Testis (tissue), 3 donors: Measurements from ENCODE around the gene CMTR1. TPM values are rescaled to one million over a fixed set of nuclear protein-coding genes. Genes with fewer than 3 reads are reported as not detected.
"Not testable (repeated sequence)": the region's sequence is repeated elsewhere in the genome, so short reads cannot be mapped to it uniquely, and the experiment has no call there.

ENCODE experiments used
- DNase-seq: peaks from one replicate; pipeline ENCODE4 v3.0.0-alpha.2; 2019
- H3K27ac ChIP-seq, 2 donors: fragments of 200-600 bp; sonication (generic); one replicate each; pipeline ENCODE4 v1.5.1; 2019
- H3K27me3 ChIP-seq: fragments of 200-600 bp; sonication (generic); one replicate; pipeline ENCODE4 v1.5.1; 2019
- H3K36me3 ChIP-seq: fragments of 200-600 bp; sonication (generic); one replicate; pipeline ENCODE4 v1.5.1; 2017; ENCODE audit warnings: low read depth; ENCODE audit errors: missing control alignments
- H3K4me1 ChIP-seq: fragments of 200-600 bp; sonication (generic); one replicate; pipeline ENCODE4 v1.5.1; 2019
- H3K4me3 ChIP-seq, 2 donors: fragments of 200-600 bp; sonication (generic); one replicate each; pipeline ENCODE4 v1.5.1; 2017 to 2019
- H3K9me3 ChIP-seq: fragments of 200-600 bp; sonication (generic); one replicate; pipeline ENCODE4 v1.5.1; 2017
- POLR2A ChIP-seq: fragments of 450-650 bp; IDR thresholded peaks from one replicate; pipeline ENCODE4 v1.6.1; 2017; ENCODE audit warnings: antibody characterized with exemption, mild to moderate bottlenecking, moderate library complexity
- WGBS, 2 donors: methylation state at CpG; one replicate each; pipeline ENCODE4 v1.1.5; 2018; 5-methylcytosine and 5-hydroxymethylcytosine counted together
- intact Hi-C: fragments of 100-400 bp; cut with DNase I; formaldehyde crosslinking; loops from one replicate; pipeline ENCODE4 v1.15.1; 2023; ENCODE audit warnings: low total_unique reads
- polyA plus RNA-seq: library from polyadenylated mRNA; stranded (reverse); fragments of 350-450 nt; fragmentation: Illumina TruSeq; extraction: RNeasy Lipid Tissue Mini Kit (QIAGEN cat#74804); gene quantifications from one replicate; pipeline ENCODE4 v1.2.3, GENCODE V29; 2014; ENCODE audit warnings: low read depth, low replicate concordance; ENCODE audit not compliant: insufficient read depth
- total RNA-seq, 2 donors: library from RNA; depleted of rRNA; stranded (reverse); fragments of >200 nt; gene quantifications; one replicate each; pipeline ENCODE4 v1.2.3, GENCODE V29; 2016
- TF ChIP-seq, protein P1 (sequence below), 3 experiments: fragments of 450-650 bp in 2 of 3; fragments of 200-600 bp in 1 of 3; sonication (generic) in 1 of 3; IDR thresholded peaks; one replicate each; pipeline ENCODE4 v1.5.1; 2016 to 2019; ENCODE audit warnings: antibody characterized with exemption in 3 of 3, mild to moderate bottlenecking in 2 of 3, moderate library complexity in 1 of 3

CMTR1 gene
- total and polyA plus RNA-seq, 3 donors from 2014 or later = 123 to 234 (median 231) TPM

DNA sequence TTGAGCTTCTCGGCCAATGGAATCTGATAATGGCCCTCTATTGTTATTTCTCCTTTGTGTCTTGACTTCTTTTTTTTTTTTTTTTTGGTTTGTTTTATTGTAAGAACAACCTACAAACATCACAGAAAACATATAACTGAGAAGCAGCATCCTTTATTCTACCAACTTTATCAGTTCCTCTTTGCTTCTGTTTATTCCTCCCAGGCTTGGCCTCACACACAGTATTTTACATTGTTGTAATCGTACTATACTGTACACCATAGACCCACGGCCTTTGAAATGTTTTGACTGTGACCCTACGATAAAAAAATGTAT is 67.2 kb downstream of the CMTR1 start:
- H3K27me3 ChIP-seq = no peaks in the 10 kb centered on the region
- peak overlapping the region in 1 of 2 donors; percentile 75 for H3K4me3 ChIP-seq
- intact Hi-C loops = no loop called here
- H3K36me3 ChIP-seq = no peaks in the 10 kb centered on the region
- peak overlapping the region in 1 of 2 donors; percentile 62 for H3K27ac ChIP-seq
- no peak for DNase-seq
- peaks cover 4% of the 10 kb centered on the region for H3K4me1 ChIP-seq
- no peak for TF ChIP-seq POLR2A
- TF ChIP-seq, protein P1, sequence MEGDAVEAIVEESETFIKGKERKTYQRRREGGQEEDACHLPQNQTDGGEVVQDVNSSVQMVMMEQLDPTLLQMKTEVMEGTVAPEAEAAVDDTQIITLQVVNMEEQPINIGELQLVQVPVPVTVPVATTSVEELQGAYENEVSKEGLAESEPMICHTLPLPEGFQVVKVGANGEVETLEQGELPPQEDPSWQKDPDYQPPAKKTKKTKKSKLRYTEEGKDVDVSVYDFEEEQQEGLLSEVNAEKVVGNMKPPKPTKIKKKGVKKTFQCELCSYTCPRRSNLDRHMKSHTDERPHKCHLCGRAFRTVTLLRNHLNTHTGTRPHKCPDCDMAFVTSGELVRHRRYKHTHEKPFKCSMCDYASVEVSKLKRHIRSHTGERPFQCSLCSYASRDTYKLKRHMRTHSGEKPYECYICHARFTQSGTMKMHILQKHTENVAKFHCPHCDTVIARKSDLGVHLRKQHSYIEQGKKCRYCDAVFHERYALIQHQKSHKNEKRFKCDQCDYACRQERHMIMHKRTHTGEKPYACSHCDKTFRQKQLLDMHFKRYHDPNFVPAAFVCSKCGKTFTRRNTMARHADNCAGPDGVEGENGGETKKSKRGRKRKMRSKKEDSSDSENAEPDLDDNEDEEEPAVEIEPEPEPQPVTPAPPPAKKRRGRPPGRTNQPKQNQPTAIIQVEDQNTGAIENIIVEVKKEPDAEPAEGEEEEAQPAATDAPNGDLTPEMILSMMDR (IDR thresholded peaks at IDR 0.05) = no peak
- 66% methylated on average over 4 of the region's 4 CpGs for WGBS, 2 donors
- H3K9me3 ChIP-seq = no peaks in the 10 kb centered on the region

DNA sequence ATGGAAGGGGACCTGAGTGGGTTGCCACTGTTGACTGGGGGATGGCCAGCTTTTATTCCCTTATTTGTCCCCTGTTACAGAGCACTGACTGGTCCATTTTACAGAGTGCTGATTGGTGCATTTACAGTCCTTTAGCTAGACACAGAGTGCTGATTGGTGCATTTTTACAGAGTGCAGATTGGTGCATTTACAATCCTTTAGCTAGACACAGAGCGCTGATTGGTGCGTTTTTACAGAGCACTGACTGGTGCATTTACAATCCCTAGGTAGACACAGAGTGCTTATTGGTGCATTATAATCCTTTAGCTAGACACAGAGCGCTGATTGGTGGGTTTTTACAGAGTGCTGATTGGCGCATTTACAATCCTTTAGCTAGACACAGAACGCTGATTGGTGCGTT is 67.9 kb downstream of the CMTR1 start:
- H3K36me3 ChIP-seq, H3K27ac ChIP-seq, DNase-seq, H3K27me3 ChIP-seq, H3K4me1 ChIP-seq, H3K4me3 ChIP-seq, H3K9me3 ChIP-seq, intact Hi-C loops: not testable (repeated sequence)
- WGBS, 2 donors = 92 to 93% methylated on average over 6 of the region's 6 CpGs

DNA sequence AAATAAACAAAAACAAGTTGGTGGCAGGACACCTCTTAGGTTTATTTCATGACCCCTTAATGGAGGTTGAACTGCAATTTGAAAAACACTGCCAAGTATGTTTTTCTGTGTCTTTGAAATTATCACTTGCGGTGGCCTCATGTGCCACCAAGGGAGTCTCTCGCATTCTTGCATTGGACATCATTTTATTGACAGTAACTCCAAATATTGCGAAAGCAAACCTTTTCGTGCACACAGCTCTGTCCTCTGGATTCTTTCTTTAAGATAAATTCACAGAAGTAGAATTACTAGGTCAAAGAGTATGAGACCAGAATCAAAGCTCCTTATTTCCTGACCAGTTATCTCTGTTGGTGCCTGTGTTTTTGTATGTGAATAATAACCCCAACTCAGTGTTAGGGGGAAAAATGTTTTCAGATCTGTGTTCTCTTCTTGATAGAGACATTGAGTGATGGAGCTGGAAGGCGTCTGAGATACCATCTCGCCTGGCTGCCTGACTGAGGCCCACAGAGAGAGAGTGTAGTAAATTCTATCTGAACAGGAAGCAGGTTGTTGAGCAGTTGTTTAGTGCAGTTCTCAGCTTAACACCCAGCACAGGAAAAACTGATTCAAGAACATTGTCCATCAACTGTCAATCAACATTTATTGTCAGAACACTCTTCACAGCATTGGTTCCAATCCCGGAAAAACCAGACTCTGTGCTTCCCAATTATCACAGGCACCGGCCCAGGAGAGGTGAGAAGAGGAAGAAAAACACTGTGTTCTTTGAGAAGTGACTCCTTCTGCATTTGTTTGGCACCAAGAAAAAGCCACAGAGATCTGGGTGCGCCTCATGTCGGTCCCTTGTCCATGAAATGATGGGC is 68.8 kb downstream of the CMTR1 start:
- no peak for TF ChIP-seq POLR2A
- TF ChIP-seq, protein P1 (IDR thresholded peaks at IDR 0.05) = no peak
- intact Hi-C loops = no loop called here
- H3K9me3 ChIP-seq = no peaks in the 10 kb centered on the region
- no peaks in the 10 kb centered on the region for H3K36me3 ChIP-seq
- no peak overlapping the region for H3K27ac ChIP-seq
- peaks cover 4% of the 10 kb centered on the region for H3K4me1 ChIP-seq
- no peaks in the 10 kb centered on the region for H3K27me3 ChIP-seq
- H3K4me3 ChIP-seq = no peak overlapping the region
- DNase-seq = no peak
- WGBS, 2 donors = 80 to 85% methylated on average over 10 of the region's 10 CpGs

DNA sequence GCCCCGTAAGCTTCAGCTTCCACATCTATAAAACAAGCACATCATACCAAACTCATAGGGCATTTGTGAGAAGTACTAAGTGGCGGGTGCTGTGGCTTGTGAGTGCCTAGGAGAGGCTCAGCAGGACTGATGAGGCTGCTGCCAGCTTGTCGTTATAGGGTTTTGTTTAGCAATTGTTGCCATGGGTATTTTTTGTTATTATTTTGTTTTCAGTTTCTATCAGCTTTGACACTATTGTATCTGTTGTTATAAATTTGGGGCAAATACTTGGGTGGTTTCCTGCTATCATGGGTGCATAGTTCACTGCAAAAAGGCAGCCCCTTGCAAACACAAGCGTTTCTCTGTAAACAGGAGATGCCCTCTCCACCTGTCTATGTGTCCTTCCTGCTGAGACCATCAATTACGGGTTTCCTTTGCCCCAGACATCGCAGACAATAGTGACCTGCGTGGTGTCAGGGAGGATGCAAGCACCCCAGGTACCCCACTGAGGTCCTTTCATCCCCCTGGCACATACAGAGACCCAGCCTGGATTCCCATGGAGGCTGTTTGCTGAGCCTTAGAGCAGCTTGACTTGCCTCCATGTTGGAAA is 69.8 kb downstream of the CMTR1 start:
- no peaks in the 10 kb centered on the region for H3K36me3 ChIP-seq
- no peaks in the 10 kb centered on the region for H3K9me3 ChIP-seq
- TF ChIP-seq POLR2A = no peak
- TF ChIP-seq, protein P1 (IDR thresholded peaks at IDR 0.05) = no peak
- H3K4me3 ChIP-seq = no peak overlapping the region
- H3K4me1 ChIP-seq = peaks cover 4% of the 10 kb centered on the region
- DNase-seq = no peak
- no peak overlapping the region for H3K27ac ChIP-seq
- 71 to 73% methylated on average over 7 of the region's 7 CpGs for WGBS, 2 donors
- intact Hi-C loops = no loop called here
- H3K27me3 ChIP-seq = no peaks in the 10 kb centered on the region

DNA sequence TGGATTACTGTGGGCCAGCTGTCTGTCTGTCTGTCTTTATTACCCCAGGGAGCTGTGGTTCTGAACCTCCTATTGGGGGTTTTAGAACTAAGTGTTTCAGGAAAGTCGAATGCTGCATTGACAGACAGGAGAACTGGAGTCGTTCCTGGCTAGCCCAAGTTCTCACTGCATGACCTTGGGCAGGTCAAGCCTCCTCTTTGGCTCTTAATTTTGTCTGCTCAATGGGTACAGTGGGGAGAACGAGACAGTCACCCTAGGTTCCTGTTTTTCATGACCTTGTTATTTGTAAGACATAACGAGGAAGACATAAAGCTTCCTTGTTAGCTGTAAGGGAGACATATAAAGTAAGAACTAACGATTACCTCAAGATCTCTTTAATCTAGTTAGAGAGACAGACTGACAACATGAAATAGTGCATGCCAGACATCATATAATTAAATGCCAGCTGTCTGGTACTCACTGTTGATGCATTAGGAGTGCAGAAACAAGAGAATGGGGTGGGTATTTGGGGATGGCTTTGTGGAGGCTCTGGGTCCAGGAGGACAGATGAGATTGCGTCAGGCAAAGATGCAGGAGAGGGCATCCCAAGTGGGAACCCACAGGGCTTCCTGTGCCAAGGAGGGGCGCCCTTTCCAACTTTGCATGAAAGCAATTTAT is 70.4 kb downstream of the CMTR1 start:
- Histone ChIP-seq H3K4me3 (no peak overlapping the region), H3K36me3 (no peaks in the 10 kb centered on the region), H3K27me3 (no peaks in the 10 kb centered on the region), H3K27ac (no peak overlapping the region), H3K9me3 (no peaks in the 10 kb centered on the region), H3K4me1 (peaks cover 4% of the 10 kb centered on the region)
- WGBS, 2 donors = 58 to 62% methylated on average over 7 of the region's 7 CpGs
- DNase-seq = no peak
- intact Hi-C loops = no loop called here
- TF ChIP-seq, protein P1 (IDR thresholded peaks at IDR 0.05) = no peak
- no peak for TF ChIP-seq POLR2A
